Left renal pelvis (tissue), 4 donors: ENCODE results near the gene GBP1. TPM values are rescaled to one million over a fixed set of nuclear protein-coding genes. Genes with fewer than 3 reads are reported as not detected.
"Not testable (repeated sequence)": the region's sequence is repeated elsewhere in the genome, so short reads cannot be mapped to it uniquely, and the experiment has no call there.

Experiments
- DNase-seq, 4 donors: peaks; one replicate each; pipeline ENCODE4 v3.0.0-alpha.2; 2013; ENCODE audit warnings: low read depth in 4 of 4, low spot score in 3 of 4
- polyA plus RNA-seq, 4 donors: library from polyadenylated mRNA; unstranded; fragments of 120-200 nt; gene quantifications; one replicate each; pipeline ENCODE4 v1.2.1, GENCODE V29; 2013; ENCODE audit not compliant: insufficient read length in 4 of 4

The GBP1 gene
- polyA plus RNA-seq, 4 donors = 13.3 to 36.1 (median 16.5) TPM

- no peak for DNase-seq
Observed at GRCh38 chr1:89060091-89060490, 4.9 kb downstream of the GBP1 start.

- no peak for DNase-seq
Observed at GRCh38 chr1:89051955-89052312, 13.1 kb downstream of the GBP1 start.

- DNase-seq = no peak
Observed at GRCh38 chr1:89051300-89051954, 13.6 kb downstream of the GBP1 start.

- DNase-seq = no peak
Observed at GRCh38 chr1:89050649-89051033, 14.4 kb downstream of the GBP1 start.

GRCh38 chr1:89049901-89050648, 14.9 kb downstream of the GBP1 start:
- DNase-seq = not testable (repeated sequence)

GRCh38 chr1:89049187-89049586, 15.8 kb downstream of the GBP1 start:
- DNase-seq = not testable (repeated sequence)

- no peak for DNase-seq
Observed at GRCh38 chr1:89047734-89048133, 17.3 kb downstream of the GBP1 start.

GRCh38 chr1:89046318-89047183, 18.5 kb downstream of the GBP1 start:
- DNase-seq = not testable (repeated sequence)

GRCh38 chr1:89044970-89045721, 19.9 kb downstream of the GBP1 start:
- no peak for DNase-seq

GRCh38 chr1:89043940-89044339, 21.1 kb downstream of the GBP1 start:
- DNase-seq = no peak

GRCh38 chr1:89042491-89042890, 22.5 kb downstream of the GBP1 start:
- no peak for DNase-seq

GRCh38 chr1:89041721-89042120, 23.3 kb downstream of the GBP1 start:
- DNase-seq = no peak

- no peak for DNase-seq
Observed at GRCh38 chr1:89041119-89041641, 23.8 kb downstream of the GBP1 start.

- no peak for DNase-seq
Observed at GRCh38 chr1:89040315-89040626, 24.7 kb downstream of the GBP1 start.

- no peak for DNase-seq
Observed at GRCh38 chr1:89037186-89037585, 27.8 kb downstream of the GBP1 start.

GRCh38 chr1:89035080-89035479, 29.9 kb downstream of the GBP1 start:
- no peak for DNase-seq

- DNase-seq = not testable (repeated sequence)
Observed at GRCh38 chr1:89034004-89034403, 31.0 kb downstream of the GBP1 start.

- DNase-seq = not testable (repeated sequence)
Observed at GRCh38 chr1:89029051-89029450, 36.0 kb downstream of the GBP1 start.

GRCh38 chr1:89025928-89026327, 39.1 kb downstream of the GBP1 start:
- no peak for DNase-seq

GRCh38 chr1:89023026-89023425, 42.0 kb downstream of the GBP1 start:
- DNase-seq = no peak
